Measurements from ENCODE around the gene ZCCHC2.

The ZCCHC2 gene

DNA sequence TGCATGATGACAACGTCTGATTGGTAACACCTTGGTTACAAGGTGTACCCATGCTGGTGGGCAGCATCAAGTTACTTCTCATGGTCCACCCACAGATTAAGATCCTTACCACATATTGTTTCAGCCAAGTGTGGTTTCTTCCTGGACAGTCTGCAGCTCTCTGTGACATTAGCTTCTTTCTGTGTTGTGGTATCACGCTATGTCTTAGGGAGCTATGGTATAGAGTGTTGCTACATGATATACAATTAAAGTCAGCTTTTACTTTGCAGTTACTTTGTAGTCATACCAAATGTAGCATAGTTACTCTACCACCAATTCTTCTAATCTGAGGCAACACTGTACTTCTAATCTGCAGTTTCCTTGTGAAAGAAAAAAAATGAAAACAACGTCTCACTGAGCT is 48.8 kb downstream of the ZCCHC2 start:
- Histone ChIP-seq H3K4me3 (ENCODE audit: low read length) (no peak overlapping the region), H3F3A (ENCODE audit: control insufficient read depth, insufficient read depth) (no peaks in the 10 kb centered on the region), H3K27ac (ENCODE audit: low read depth, low read length) (no peak overlapping the region), H3K27me3 (ENCODE audit: control insufficient read depth, low read length) (no peaks in the 10 kb centered on the region), H4K20me1 (ENCODE audit: control insufficient read depth, insufficient read depth, low read depth, low read length) (no peaks in the 10 kb centered on the region), H3K4me1 (ENCODE audit: control insufficient read depth, low read length) (peaks cover 2% of the 10 kb centered on the region; the same call in 1 of the 2 replicates), H3K36me3 (ENCODE audit: control insufficient read depth, low read length) (peaks cover 91% of the 10 kb centered on the region), H3K79me2 (ENCODE audit: control insufficient read depth, low read length) (peaks cover 2% of the 10 kb centered on the region; the same call in 1 of the 2 replicates), H3K9me2 (replicated peaks; ENCODE audit: control insufficient read depth, low read length) (no peaks in the 10 kb centered on the region), H3K4me2 (ENCODE audit: low read length) (no peak overlapping the region), H3K9me3 (ENCODE audit: control insufficient read depth, insufficient read depth, low read length) (no peaks in the 10 kb centered on the region)
- TF ChIP-seq EZH2phosphoT487 (IDR thresholded peaks at IDR 0.05; ENCODE audit: borderline replicate concordance, low read length) (no peak), CTCF (IDR thresholded peaks at IDR 0.05; ENCODE audit: low read depth, low read length, poor library complexity, severe bottlenecking) (no peak)

DNA sequence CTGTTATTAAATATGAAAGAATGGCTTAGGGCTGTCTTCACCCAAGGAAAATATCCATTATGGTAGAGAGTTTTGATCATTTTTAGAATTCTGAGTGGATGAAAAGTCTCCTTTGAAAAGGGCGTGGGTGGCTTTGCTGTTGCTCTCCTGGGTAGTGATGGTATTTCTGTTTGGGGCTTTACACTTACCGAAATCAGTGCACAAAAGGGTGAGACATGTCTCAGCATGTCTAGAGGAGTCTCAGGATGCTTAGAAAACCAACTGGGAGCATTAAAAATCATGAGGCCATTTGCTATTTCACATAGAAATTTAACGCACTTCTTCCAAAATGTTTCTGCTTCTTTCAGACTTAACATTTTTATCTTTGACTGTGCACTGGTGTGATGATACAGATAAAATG is 49.6 kb downstream of the ZCCHC2 start:
- Histone ChIP-seq H3K79me2 (ENCODE audit: control insufficient read depth, low read length) (peaks cover 10% of the 10 kb centered on the region), H3K36me3 (ENCODE audit: control insufficient read depth, low read length) (peaks cover 94% of the 10 kb centered on the region), H4K20me1 (ENCODE audit: control insufficient read depth, insufficient read depth, low read depth, low read length) (no peaks in the 10 kb centered on the region)

DNA sequence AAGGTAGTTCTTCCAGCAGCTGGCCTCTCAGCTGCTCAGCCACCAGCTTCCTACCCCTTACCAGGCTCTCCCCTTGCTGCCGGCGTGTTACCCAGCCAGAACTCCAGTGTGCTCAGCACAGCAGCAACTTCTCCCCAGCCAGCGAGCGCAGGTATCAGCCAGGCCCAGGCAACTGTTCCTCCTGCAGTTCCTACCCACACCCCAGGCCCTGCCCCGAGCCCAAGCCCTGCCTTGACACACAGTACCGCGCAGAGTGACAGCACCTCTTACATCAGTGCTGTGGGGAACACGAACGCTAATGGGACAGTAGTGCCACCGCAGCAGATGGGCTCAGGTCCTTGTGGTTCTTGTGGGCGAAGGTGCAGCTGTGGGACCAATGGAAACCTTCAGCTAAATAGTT is 52.0 kb downstream of the ZCCHC2 start:
- Histone ChIP-seq H3K9me3 (ENCODE audit: control insufficient read depth, insufficient read depth, low read length) (no peaks in the 10 kb centered on the region), H3K27ac (ENCODE audit: low read depth, low read length) (no peak overlapping the region), H3K79me2 (ENCODE audit: control insufficient read depth, low read length) (peaks cover 12% of the 10 kb centered on the region), H4K20me1 (ENCODE audit: control insufficient read depth, insufficient read depth, low read depth, low read length) (no peaks in the 10 kb centered on the region), H3K9me2 (replicated peaks; ENCODE audit: control insufficient read depth, low read length) (no peaks in the 10 kb centered on the region), H3F3A (ENCODE audit: control insufficient read depth, insufficient read depth) (no peaks in the 10 kb centered on the region), H3K4me2 (ENCODE audit: low read length) (no peak overlapping the region), H3K4me1 (ENCODE audit: control insufficient read depth, low read length) (peaks cover 13% of the 10 kb centered on the region), H3K27me3 (ENCODE audit: control insufficient read depth, low read length) (no peaks in the 10 kb centered on the region), H3K4me3 (ENCODE audit: low read length) (no peak overlapping the region), H3K36me3 (ENCODE audit: control insufficient read depth, low read length) (peaks cover 88% of the 10 kb centered on the region)
- TF ChIP-seq CTCF (IDR thresholded peaks at IDR 0.05; ENCODE audit: low read depth, low read length, poor library complexity, severe bottlenecking) (no peak), EZH2phosphoT487 (IDR thresholded peaks at IDR 0.05; ENCODE audit: borderline replicate concordance, low read length) (no peak)

More for the DNA sequence above, 49.6 kb downstream of the ZCCHC2 start:
- H3K4me2 ChIP-seq (ENCODE audit: low read length) = no peak overlapping the region
- H3K9me3 ChIP-seq (ENCODE audit: control insufficient read depth, insufficient read depth, low read length) = no peaks in the 10 kb centered on the region
- no peaks in the 10 kb centered on the region for H3F3A ChIP-seq (ENCODE audit: control insufficient read depth, insufficient read depth)
- H3K9me2 ChIP-seq (replicated peaks; ENCODE audit: control insufficient read depth, low read length) = no peaks in the 10 kb centered on the region
- H3K27ac ChIP-seq (ENCODE audit: low read depth, low read length) = no peak overlapping the region
- TF ChIP-seq EZH2phosphoT487 (IDR thresholded peaks at IDR 0.05; ENCODE audit: borderline replicate concordance, low read length) = no peak
- no peak for TF ChIP-seq CTCF (IDR thresholded peaks at IDR 0.05; ENCODE audit: low read depth, low read length, poor library complexity, severe bottlenecking)
- no peaks in the 10 kb centered on the region for H3K27me3 ChIP-seq (ENCODE audit: control insufficient read depth, low read length)
- peaks cover 10% of the 10 kb centered on the region for H3K4me1 ChIP-seq (ENCODE audit: control insufficient read depth, low read length)
- H3K4me3 ChIP-seq (ENCODE audit: low read length) = no peak overlapping the region
